Uterus (tissue), 2 donors: Measurements from ENCODE around the gene ANO6.

Source experiments
- CTCF ChIP-seq, 4 experiments: fragments of 200-600 bp in 2 of 4; fragments of 450-650 bp in 2 of 4; sonication (generic) in 2 of 4; IDR thresholded peaks; one replicate each; pipeline ENCODE4 v1.5.1; 2016 to 2019; ENCODE audit warnings: antibody characterized with exemption in 4 of 4, mild to moderate bottlenecking in 2 of 4, moderate library complexity in 1 of 4
- POLR2A ChIP-seq, 2 donors: fragments of 450-650 bp; IDR thresholded peaks; one replicate each; pipeline ENCODE4 v1.6.1; 2016; ENCODE audit warnings: antibody characterized with exemption in 2 of 2, mild to moderate bottlenecking in 1 of 2, moderate library complexity in 1 of 2

- TF ChIP-seq CTCF (IDR thresholded peaks at IDR 0.05) (no peak), POLR2A (IDR thresholded peaks at IDR 0.05) (no peak)
Observed at GRCh38 chr12:45192707-45193106, 23.2 kb upstream of the ANO6 start.
